SK-N-MC (cell line): ENCODE data around the gene WFDC5.

Experiments
- EZH2 ChIP-seq: fragments of 200-600 bp; sonication (generic); IDR thresholded peaks from one replicate; pipeline ENCODE4 v1.6.1; 2017; ENCODE audit warnings: antibody characterized with exemption
- FOXP2 ChIP-seq: optimal IDR thresholded peaks from 2 replicates; pipeline ENCODE3; 2011; ENCODE audit warnings: mild to moderate bottlenecking, moderate library complexity; ENCODE audit not compliant: insufficient read depth; ENCODE audit errors: extremely low read length, control extremely low read depth
- POLR2AphosphoS5 ChIP-seq: IDR thresholded peaks from 2 replicates; pipeline ENCODE4 v1.6.1; 2012; ENCODE audit warnings: mild to moderate bottlenecking, low read depth, low read length, borderline replicate concordance

- TF ChIP-seq POLR2AphosphoS5 (no peak), EZH2 (no peak), FOXP2 (no peak)
Observed at GRCh38 chr20:45085289-45085688, 29.7 kb downstream of the WFDC5 start.
